Activated CD8-positive, alpha-beta memory T cell treated with anti-CD3 and anti-CD28 coated beads, Interleukin-2, amount 50 U/mL, for 1 hour (primary cell): ENCODE measurements around the gene GUCY1A2.

ENCODE experiments used
- DNase-seq: peaks from one replicate; pipeline ENCODE4 v3.0.0-alpha.2; 2020; ENCODE audit errors: extremely low read depth

GUCY1A2 gene

DNA sequence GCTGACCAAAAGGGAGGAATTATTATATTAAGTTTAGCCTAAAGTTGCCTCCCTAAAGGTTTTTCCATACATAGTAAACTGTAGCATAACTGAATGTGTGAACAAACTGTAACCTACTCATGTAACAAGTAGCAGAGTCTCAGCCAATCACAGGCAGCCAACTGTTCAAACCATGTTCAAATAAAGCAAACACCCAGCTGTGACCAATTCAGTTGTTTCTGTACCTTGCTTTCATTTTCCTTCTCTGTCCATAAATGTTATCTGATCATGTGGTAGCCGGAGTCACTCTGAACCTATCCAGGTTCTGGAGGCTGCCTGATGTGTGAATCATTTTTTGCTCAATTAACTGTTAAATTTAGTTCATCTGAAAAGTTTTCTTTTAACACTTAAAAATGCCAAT is 373.5 kb downstream of the GUCY1A2 start:
- DNase-seq, result no peak

DNA sequence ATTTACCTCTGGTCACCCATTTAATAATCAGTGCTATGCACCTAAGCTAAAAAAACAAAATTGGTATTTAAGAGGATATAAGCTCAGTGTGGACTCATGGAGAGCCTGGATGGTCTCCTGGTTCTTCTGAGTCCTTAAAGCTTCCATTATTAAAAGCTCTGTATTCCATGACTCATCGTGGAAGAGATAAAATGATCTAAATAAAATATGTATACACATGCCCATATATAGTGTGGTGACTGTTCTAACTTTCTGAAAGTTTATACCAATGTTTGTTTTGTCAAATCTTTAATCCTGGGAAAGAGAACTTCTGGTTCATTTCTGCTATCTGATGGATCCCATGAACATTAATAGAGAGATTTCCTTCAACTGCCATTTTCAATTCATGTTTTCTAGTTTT is 375.9 kb downstream of the GUCY1A2 start:
- no peak for DNase-seq

GRCh38 chr11:106632283-106632682 is 386.0 kb downstream of the GUCY1A2 start:
- DNase-seq, result no peak

GRCh38 chr11:106627694-106628093 is 390.6 kb downstream of the GUCY1A2 start:
- no peak for DNase-seq

GRCh38 chr11:106625566-106625965 is 392.7 kb downstream of the GUCY1A2 start:
- no peak for DNase-seq

DNA sequence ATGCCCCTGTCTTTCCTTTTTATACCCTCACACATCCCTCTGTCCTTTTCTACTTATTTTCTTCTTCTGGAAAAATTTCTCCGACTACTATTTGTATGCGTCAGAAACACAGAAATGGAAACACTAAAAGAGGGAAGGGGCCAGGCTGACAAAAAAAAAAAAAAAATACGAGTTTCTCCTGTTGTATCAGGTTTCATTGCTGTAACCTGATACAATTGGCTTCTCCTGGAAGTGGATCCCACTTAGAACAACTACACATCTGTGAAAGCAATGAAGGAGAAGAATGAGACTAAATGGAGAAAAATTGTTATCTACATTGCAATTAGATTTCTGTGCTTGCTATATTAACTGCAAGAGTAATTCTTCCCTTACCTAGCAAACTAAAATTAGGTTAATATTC is 393.9 kb downstream of the GUCY1A2 start:
- no peak for DNase-seq
